Tibial artery (tissue), 4 donors: ENCODE data around the gene PIGC.

Experiments
- DNase-seq, 2 donors: peaks; one replicate each; pipeline ENCODE4 v3.0.0-alpha.2; 2019
- H3K27ac ChIP-seq, 2 donors: fragments of 200-600 bp; sonication (generic) in 1 of 2; 1 replicate in 1 of 2; 2 replicates in 1 of 2; pipeline ENCODE4 v1.5.1; 2018 to 2019; ENCODE audit warnings: mild to moderate bottlenecking in 1 of 2
- H3K27me3 ChIP-seq, 2 donors: fragments of 200-600 bp; sonication (generic) in 1 of 2; one replicate each; pipeline versions ENCODE4 v1.5.1 to v1.6.0; 2016 to 2019
- H3K36me3 ChIP-seq, 3 donors: fragments of 200-600 bp; sonication (generic) in 2 of 3; one replicate each; pipeline ENCODE4 v1.5.1; 2016 to 2019; ENCODE audit warnings: mild to moderate bottlenecking in 2 of 3
- H3K4me1 ChIP-seq, 4 donors: fragments of 200-600 bp; sonication (generic) in 2 of 4; 1 replicate in 3 of 4; 2 replicates in 1 of 4; pipeline ENCODE4 v1.5.1; 2016 to 2019
- H3K4me3 ChIP-seq, 2 donors: fragments of 200-600 bp; sonication (generic) in 1 of 2; 1 replicate in 1 of 2; 2 replicates in 1 of 2; pipeline ENCODE4 v1.5.1; 2018 to 2019; ENCODE audit warnings: mild to moderate bottlenecking in 2 of 2
- H3K9me3 ChIP-seq, 3 donors: fragments of 200-600 bp; sonication (generic) in 1 of 3; one replicate each; pipeline ENCODE4 v1.5.1; 2016 to 2019
- intact Hi-C: fragments of 100-400 bp; cut with DNase I; formaldehyde crosslinking; loops from one replicate; pipeline ENCODE4 v1.15.0; 2023; ENCODE audit warnings: low total_unique reads
- TF ChIP-seq, protein P1 (sequence below), 2 experiments: fragments of 200-600 bp in 1 of 2; fragments of 450-650 bp in 1 of 2; IDR thresholded peaks; one replicate each; pipeline ENCODE4 v1.5.1; 2017 to 2019; ENCODE audit warnings: antibody characterized with exemption in 2 of 2, mild to moderate bottlenecking in 1 of 2, moderate library complexity in 1 of 2

Gene PIGC

DNA sequence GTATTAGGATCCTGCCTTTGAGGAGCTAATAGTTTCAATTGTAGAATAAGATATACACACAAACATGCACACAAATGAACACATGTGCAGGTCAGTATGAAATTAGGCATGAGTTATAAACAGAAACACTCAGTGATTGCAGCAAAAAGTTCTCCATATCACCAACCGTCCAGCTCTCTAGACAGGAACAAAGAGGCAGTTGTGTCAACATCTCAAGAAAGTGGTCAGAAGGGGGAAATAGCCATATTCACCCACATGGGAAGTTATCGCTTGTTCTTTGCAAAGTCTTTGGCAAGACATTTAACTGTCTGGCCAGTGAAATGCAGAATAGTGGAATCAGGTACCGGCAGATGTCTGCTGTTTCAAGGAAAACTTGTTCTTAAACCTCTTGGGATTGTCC, 29.4 kb upstream of the PIGC start:
- Histone ChIP-seq H3K4me1 (peaks cover 0 to 6% (median 0%) of the 10 kb centered on the region in 4 donors), H3K36me3 (no peaks in the 10 kb centered on the region), H3K4me3 (no peak overlapping the region), H3K27ac (no peak overlapping the region), H3K9me3 (no peaks in the 10 kb centered on the region), H3K27me3 (no peaks in the 10 kb centered on the region)
- TF ChIP-seq, protein P1, sequence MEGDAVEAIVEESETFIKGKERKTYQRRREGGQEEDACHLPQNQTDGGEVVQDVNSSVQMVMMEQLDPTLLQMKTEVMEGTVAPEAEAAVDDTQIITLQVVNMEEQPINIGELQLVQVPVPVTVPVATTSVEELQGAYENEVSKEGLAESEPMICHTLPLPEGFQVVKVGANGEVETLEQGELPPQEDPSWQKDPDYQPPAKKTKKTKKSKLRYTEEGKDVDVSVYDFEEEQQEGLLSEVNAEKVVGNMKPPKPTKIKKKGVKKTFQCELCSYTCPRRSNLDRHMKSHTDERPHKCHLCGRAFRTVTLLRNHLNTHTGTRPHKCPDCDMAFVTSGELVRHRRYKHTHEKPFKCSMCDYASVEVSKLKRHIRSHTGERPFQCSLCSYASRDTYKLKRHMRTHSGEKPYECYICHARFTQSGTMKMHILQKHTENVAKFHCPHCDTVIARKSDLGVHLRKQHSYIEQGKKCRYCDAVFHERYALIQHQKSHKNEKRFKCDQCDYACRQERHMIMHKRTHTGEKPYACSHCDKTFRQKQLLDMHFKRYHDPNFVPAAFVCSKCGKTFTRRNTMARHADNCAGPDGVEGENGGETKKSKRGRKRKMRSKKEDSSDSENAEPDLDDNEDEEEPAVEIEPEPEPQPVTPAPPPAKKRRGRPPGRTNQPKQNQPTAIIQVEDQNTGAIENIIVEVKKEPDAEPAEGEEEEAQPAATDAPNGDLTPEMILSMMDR (IDR thresholded peaks at IDR 0.05), result no peak
- intact Hi-C loops, result no loop called here
- no peak for DNase-seq

DNA sequence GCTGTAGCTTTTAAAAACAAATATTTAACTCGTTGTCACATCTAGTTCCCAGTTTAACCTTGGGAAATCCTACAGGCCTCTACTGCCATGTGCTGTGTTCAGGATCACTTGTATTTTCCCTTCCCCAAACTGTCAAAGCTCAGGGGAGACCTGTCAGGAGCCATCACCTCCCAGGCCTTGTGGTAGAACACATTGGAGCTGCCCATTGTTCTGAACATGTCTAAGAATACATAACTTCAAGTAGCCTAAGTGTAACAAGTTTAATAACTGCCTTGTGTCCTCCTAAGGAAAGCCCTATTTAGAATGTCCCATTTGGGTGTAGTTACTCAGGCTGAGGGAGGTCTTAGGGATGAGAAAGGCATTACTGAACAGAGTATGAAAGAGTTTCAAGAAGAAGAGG, 28.6 kb upstream of the PIGC start:
- intact Hi-C loops, result no loop called here
- no peaks in the 10 kb centered on the region for H3K36me3 ChIP-seq
- TF ChIP-seq, protein P1 (IDR thresholded peaks at IDR 0.05), result no peak
- no peaks in the 10 kb centered on the region for H3K27me3 ChIP-seq
- H3K4me1 ChIP-seq, result peaks cover 0 to 6% (median 0%) of the 10 kb centered on the region in 4 donors
- no peaks in the 10 kb centered on the region for H3K9me3 ChIP-seq
- DNase-seq, result no peak
- H3K27ac ChIP-seq, result no peak overlapping the region
- no peak overlapping the region for H3K4me3 ChIP-seq

DNA sequence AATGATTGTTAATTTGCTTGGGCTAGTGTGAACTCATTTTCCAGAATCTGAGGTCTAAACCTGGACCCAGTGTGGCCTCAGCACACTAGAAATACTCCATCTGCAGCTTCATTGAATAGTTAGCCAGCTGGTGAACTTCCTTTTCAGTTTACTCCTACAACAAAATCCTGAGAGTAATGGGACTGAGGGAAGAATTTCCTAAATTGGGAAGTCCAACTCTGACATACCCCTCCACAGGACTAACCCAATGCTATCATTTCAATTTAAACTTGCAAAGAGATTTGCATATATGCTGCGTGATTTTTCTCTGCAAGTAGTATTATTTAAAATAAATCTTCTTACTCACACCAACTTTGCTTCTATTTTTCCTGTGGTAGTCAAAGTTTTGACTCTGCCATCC, 27.8 kb upstream of the PIGC start:
- H3K4me3 ChIP-seq, result no peak overlapping the region
- TF ChIP-seq, protein P1 (IDR thresholded peaks at IDR 0.05), result no peak
- DNase-seq, result no peak
- H3K27ac ChIP-seq, result no peak overlapping the region
- H3K27me3 ChIP-seq, result no peaks in the 10 kb centered on the region
- intact Hi-C loops, result no loop called here
- no peaks in the 10 kb centered on the region for H3K36me3 ChIP-seq
- H3K9me3 ChIP-seq, result no peaks in the 10 kb centered on the region
- peaks cover 0 to 6% (median 0%) of the 10 kb centered on the region in 4 donors for H3K4me1 ChIP-seq

DNA sequence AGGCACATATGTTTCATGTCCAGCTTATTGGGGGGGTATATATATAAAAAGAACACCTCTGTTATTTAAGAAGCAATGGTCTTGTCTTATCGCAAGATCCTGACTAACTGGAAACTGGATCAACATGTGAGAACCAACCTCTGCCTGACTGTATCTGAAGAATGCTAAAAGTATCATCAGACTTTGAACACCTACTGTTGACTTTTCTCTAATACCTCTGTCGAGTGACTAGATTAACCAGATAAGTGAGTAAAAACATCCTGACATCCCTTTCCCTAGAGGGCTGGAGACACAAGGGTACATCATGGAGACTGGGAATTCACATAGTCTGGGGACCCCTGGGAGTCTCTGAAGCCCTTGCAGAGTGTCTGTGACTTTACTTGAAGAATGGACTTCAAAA, 26.3 kb upstream of the PIGC start:
- intact Hi-C loops, result no loop called here
- Histone ChIP-seq H3K27me3 (no peaks in the 10 kb centered on the region), H3K4me1 (peaks cover 0 to 6% (median 0%) of the 10 kb centered on the region in 4 donors), H3K9me3 (no peaks in the 10 kb centered on the region), H3K27ac (no peak overlapping the region), H3K4me3 (no peak overlapping the region), H3K36me3 (no peaks in the 10 kb centered on the region)
- TF ChIP-seq, protein P1 (IDR thresholded peaks at IDR 0.05), result no peak
- DNase-seq, result no peak

DNA sequence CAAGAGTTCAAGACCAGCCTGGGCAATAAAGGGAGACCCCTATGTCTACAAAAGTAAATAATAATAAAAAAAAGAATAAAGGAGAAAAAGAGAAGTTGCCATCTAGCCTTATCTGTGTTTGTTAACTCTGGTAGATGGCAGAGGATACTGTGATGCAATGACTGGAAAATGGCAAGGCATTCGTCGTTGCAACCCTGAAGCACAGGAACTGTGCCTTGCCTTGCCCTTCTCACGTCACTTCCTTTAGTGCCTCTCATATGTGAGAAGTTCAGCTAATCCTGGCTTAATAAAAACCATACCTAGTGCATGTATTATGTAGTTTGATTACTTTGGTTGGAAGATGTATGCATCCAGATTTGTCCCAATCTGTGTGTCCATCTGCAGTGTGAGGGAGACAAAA, 25.8 kb upstream of the PIGC start:
- no peak overlapping the region for H3K4me3 ChIP-seq
- H3K4me1 ChIP-seq, result peaks cover 0 to 6% (median 0%) of the 10 kb centered on the region in 4 donors
- H3K27me3 ChIP-seq, result no peaks in the 10 kb centered on the region
- H3K9me3 ChIP-seq, result no peaks in the 10 kb centered on the region
- intact Hi-C loops, result no loop called here
- H3K27ac ChIP-seq, result no peak overlapping the region
- DNase-seq, result no peak
- TF ChIP-seq, protein P1 (IDR thresholded peaks at IDR 0.05), result no peak
- no peaks in the 10 kb centered on the region for H3K36me3 ChIP-seq

DNA sequence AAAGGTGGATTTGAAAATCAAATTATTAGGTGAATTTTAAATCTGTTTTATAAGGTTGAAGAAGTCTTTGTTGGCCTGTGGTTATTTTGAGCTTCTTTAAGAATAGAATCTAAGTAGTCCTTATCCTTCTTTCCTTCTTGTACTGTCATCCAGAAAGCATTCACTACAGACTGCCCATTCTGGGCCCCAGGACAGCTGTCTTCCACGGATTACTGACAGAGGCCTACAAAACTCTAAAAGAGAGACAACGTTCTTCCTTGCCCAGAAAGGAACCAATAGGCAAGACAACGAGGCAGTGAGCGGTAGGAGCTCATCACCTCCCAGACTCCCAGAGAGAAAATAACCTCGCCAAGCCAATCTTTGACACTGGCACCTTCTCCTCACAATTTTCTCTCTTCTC, 24.4 kb upstream of the PIGC start:
- Histone ChIP-seq H3K4me3 (no peak overlapping the region), H3K4me1 (peaks cover 0 to under 1% (median 0%) of the 10 kb centered on the region in 4 donors), H3K27ac (no peak overlapping the region), H3K36me3 (no peaks in the 10 kb centered on the region), H3K9me3 (no peaks in the 10 kb centered on the region), H3K27me3 (no peaks in the 10 kb centered on the region)
- no peak for DNase-seq
- intact Hi-C loops, result no loop called here
- TF ChIP-seq, protein P1 (IDR thresholded peaks at IDR 0.05), result no peak
